Measurements from ENCODE around the gene ARID1A. TPM values are rescaled to one million over a fixed set of nuclear protein-coding genes. Genes with fewer than 3 reads are reported as not detected.

The ARID1A gene
- total RNA-seq, 2 donors from 2014 or later: 71.4 to 92.8 TPM

GRCh38 chr1:26696119-26696653 is 371 bp downstream of the ARID1A start:
- Histone ChIP-seq H3K27ac (peak overlapping the region; percentile 91 to 99), H3K4me3 (peak overlapping the region; percentile 89 to 95), H3K27me3 (replicated peaks; ENCODE audit: insufficient read depth) (no peaks in the 10 kb centered on the region), H3K9me3 (no peaks in the 10 kb centered on the region), H3K4me1 (replicated peaks) (peaks cover 27% of the 10 kb centered on the region), H3K36me3 (no peaks in the 10 kb centered on the region)
- intact Hi-C loops (cut with DNase I): loop anchor here (10.0 kb wide), 1 partner anchor 169 kb away; the partner anchor contains the start of gene SFN
- TF ChIP-seq POLR2AphosphoS5 (IDR thresholded peaks at IDR 0.05): no peak
- TF ChIP-seq POLR2A (IDR thresholded peaks at IDR 0.05): no peak
- no peak for TF ChIP-seq CTCF (IDR thresholded peaks at IDR 0.05)
- DNase-seq (ENCODE audit: low spot score): no peak
- WGBS: 0% methylated on average over 10 of the region's 72 CpGs

GRCh38 chr1:26696654-26697430 is 1.0 kb downstream of the ARID1A start:
- TF ChIP-seq POLR2AphosphoS5 (IDR thresholded peaks at IDR 0.05) (no peak), CTCF (IDR thresholded peaks at IDR 0.05) (peak in 1 of 4 experiments; percentile 13)
- intact Hi-C loops (cut with DNase I): loop anchor here (10.0 kb wide), 1 partner anchor 168 kb away; the partner anchor contains the start of gene SFN
- Histone ChIP-seq H3K9me3 (no peaks in the 10 kb centered on the region), H3K4me3 (peak overlapping the region; percentile 89 to 95), H3K27ac (peak overlapping the region; percentile 91 to 99), H3K27me3 (replicated peaks; ENCODE audit: insufficient read depth) (no peaks in the 10 kb centered on the region), H3K4me1 (replicated peaks) (peaks cover 34% of the 10 kb centered on the region), H3K36me3 (no peaks in the 10 kb centered on the region)
- whole genome bisulfite sequencing: under 1% methylated on average over 45 of the region's 98 CpGs
- DNase-seq (ENCODE audit: low spot score): no peak

GRCh38 chr1:26697431-26697977 is 1.7 kb downstream of the ARID1A start:
- Histone ChIP-seq H3K27me3 (replicated peaks; ENCODE audit: insufficient read depth) (no peaks in the 10 kb centered on the region), H3K9me3 (no peaks in the 10 kb centered on the region), H3K4me3 (peak overlapping the region; percentile 89 to 95), H3K27ac (peak overlapping the region; percentile 91 to 99), H3K4me1 (replicated peaks) (peaks cover 38% of the 10 kb centered on the region), H3K36me3 (no peaks in the 10 kb centered on the region)
- 1% methylated on average over 28 of the region's 30 CpGs for WGBS
- DNase-seq (ENCODE audit: low spot score): no peak
- TF ChIP-seq CTCF (IDR thresholded peaks at IDR 0.05) (no peak), POLR2A (IDR thresholded peaks at IDR 0.05) (no peak), POLR2AphosphoS5 (IDR thresholded peaks at IDR 0.05) (no peak)
- intact Hi-C loops (cut with DNase I): loop anchor here (10.0 kb wide), 1 partner anchor 167 kb away; the partner anchor contains the start of gene SFN

- peaks cover 45% of the 10 kb centered on the region for H3K4me1 ChIP-seq (replicated peaks)
- no peaks in the 10 kb centered on the region for H3K36me3 ChIP-seq
- H3K4me3 ChIP-seq: peak overlapping the region; percentile 89 to 95
- no peaks in the 10 kb centered on the region for H3K9me3 ChIP-seq
- peak overlapping the region; percentile 91 to 99 for H3K27ac ChIP-seq
- peak; percentile 95 for TF ChIP-seq POLR2AphosphoS5 (IDR thresholded peaks at IDR 0.05)
- peak in 1 of 4 experiments; percentile 5 for TF ChIP-seq CTCF (IDR thresholded peaks at IDR 0.05)
- peak; percentile 89 for TF ChIP-seq POLR2A (IDR thresholded peaks at IDR 0.05)
- DNase-seq (ENCODE audit: low spot score): peak; percentile 81
- 0% methylated on average over 8 of the region's 8 CpGs for WGBS
- H3K27me3 ChIP-seq (replicated peaks; ENCODE audit: insufficient read depth): no peaks in the 10 kb centered on the region
- intact Hi-C loops (cut with DNase I): loop anchor here (1.0 to 10.0 kb wide), 2 partner anchors 88 to 167 kb away; partner anchors contain the start of gene SFN
Measured at GRCh38 chr1:26697978-26698849, 2.4 kb downstream of the ARID1A start.

All from prostate gland (tissue), 2 donors.